A549 (cell line): ENCODE results near the gene CFAP43. TPM values are rescaled to one million over a fixed set of nuclear protein-coding genes. Genes with fewer than 3 reads are reported as not detected.

ENCODE experiments used
- ATAC-seq, 2 experiments: fragments of 200-7000 bp in 1 of 2; fragments of >200 bp in 1 of 2; cut with Nextera tagmentation in 1 of 2; cut with Tn5 transposase in 1 of 2; 3 replicates each; pipeline versions ENCODE4 v1.8.0 to v1.9.1; 2018 to 2020; ENCODE audit warnings: mild to moderate bottlenecking in 1 of 2, moderate library complexity in 1 of 2
- CTCF ChIA-PET: fragments of 300-600 bp; sonication (Branson Sonifier 250); formaldehyde crosslinking; extraction: SDS; loops from one replicate; lab custom pipeline; 2021; ENCODE audit warnings: antibody characterized with exemption, inconsistent platforms; lab: Yijun Ruan, JAX
- POLR2A ChIA-PET: fragments of 350-600 bp; formaldehyde crosslinking; extraction: SDS; loops from one replicate; lab custom pipeline; 2021; ENCODE audit warnings: antibody characterized with exemption, inconsistent platforms; lab: Yijun Ruan, JAX
- DNase-seq, 2 experiments: peaks; one replicate each; pipeline versions ENCODE4 v3.0.0 to v3.0.0-alpha.2; 2011 to 2016; ENCODE audit warnings: low read depth in 1 of 2, low spot score in 1 of 2
- FAIRE-seq: peaks from 2 replicates; lab custom pipeline; 2011; peaks lifted over from hg19 to GRCh38; lab: Jason Lieb, UNC
- H3K27ac ChIP-seq, 2 experiments: fragments of >200 bp; sonication (Bioruptor Twin); formaldehyde crosslinking; 3 replicates each; pipeline ENCODE4 v1.5.1; 2016 to 2017
- H3K4me1 ChIP-seq: fragments of >200 bp; sonication (Bioruptor Twin); formaldehyde crosslinking; 3 replicates; pipeline ENCODE4 v1.6.1; 2016
- H3K4me2 ChIP-seq: fragments of >200 bp; sonication (Bioruptor Twin); formaldehyde crosslinking; 3 replicates; pipeline ENCODE4 v1.6.1; 2016
- H3K4me3 ChIP-seq: fragments of >200 bp; sonication (Bioruptor Twin); formaldehyde crosslinking; 3 replicates; pipeline ENCODE4 v1.5.1; 2016
- H3K9me3 ChIP-seq: fragments of >200 bp; sonication (Bioruptor Twin); formaldehyde crosslinking; 3 replicates; pipeline ENCODE4 v1.6.1; 2016
- CBX8 ChIP-seq: fragments of 200-600 bp; sonication (generic); IDR thresholded peaks from 2 replicates; pipeline ENCODE4 v1.6.1; 2016
- CTCF ChIP-seq: fragments of >200 bp; sonication (Bioruptor Twin); formaldehyde crosslinking; IDR thresholded peaks from 3 replicates; pipeline ENCODE4 v1.5.1; 2016
- E2F6 ChIP-seq: IDR thresholded peaks from 2 replicates; pipeline ENCODE4 v1.6.1; 2012; ENCODE audit warnings: low read depth, borderline replicate concordance
- EHMT2 ChIP-seq: fragments of 200-600 bp; sonication (generic); IDR thresholded peaks from 2 replicates; pipeline ENCODE4 v1.6.1; 2016; ENCODE audit warnings: antibody characterized with exemption, low read depth, mild to moderate bottlenecking, moderate library complexity
- FOSL2 ChIP-seq, 2 experiments: fragments of 450-650 bp in 1 of 2; fragments of >200 bp in 1 of 2; sonication (Bioruptor Twin) in 1 of 2; formaldehyde crosslinking; IDR thresholded peaks; 2 replicates each; pipeline versions ENCODE4 v1.5.0 to v1.6.1; 2016 to 2020; ENCODE audit warnings: mild to moderate bottlenecking in 1 of 2, moderate library complexity in 1 of 2
- HOXB13 ChIP-seq: fragments of 250-450 bp; sonication (Bioruptor Pico); IDR thresholded peaks from 2 replicates; pipeline ENCODE4 v1.5.0; 2020; ENCODE audit warnings: low read depth, mild to moderate bottlenecking, moderate library complexity
- MAX ChIP-seq: IDR thresholded peaks from 2 replicates; pipeline ENCODE4 v1.6.1; 2012
- MYC ChIP-seq: IDR thresholded peaks from 2 replicates; pipeline ENCODE4 v1.6.1; 2012; ENCODE audit warnings: mild to moderate bottlenecking, inconsistent platforms, low read length, improper control_type of control experiment, borderline replicate concordance
- RAD21 ChIP-seq, 2 experiments: fragments of >200 bp in 1 of 2; sonication (Bioruptor Twin) in 1 of 2; formaldehyde crosslinking in 1 of 2; IDR thresholded peaks in 1 of 2; conservative IDR thresholded peaks in 1 of 2; 2 replicates in 1 of 2; 3 replicates in 1 of 2; pipeline ENCODE4 v1.6.1; 2012 to 2018; ENCODE audit warnings: inconsistent platforms in 1 of 2
- SMC3 ChIP-seq: fragments of >200 bp; sonication (Bioruptor Twin); formaldehyde crosslinking; IDR thresholded peaks from 3 replicates; pipeline ENCODE4 v1.6.1; 2018; ENCODE audit warnings: inconsistent platforms
- WGBS: methylation state at CpG from one replicate; pipeline ENCODE4 v1.1.6; 2017; ENCODE audit errors: missing lambda C conversion rate; 5-methylcytosine and 5-hydroxymethylcytosine counted together
- polyA plus RNA-seq, 4 experiments: library from polyadenylated mRNA; depleted of rRNA in 3 of 4; stranded (reverse); fragments of >200 nt; fragmentation: RNase III in 1 of 4; extraction: RNeasy Plus Mini Kit Qiagen cat#74134 plus additional on column Dnase treatment in 1 of 4; gene quantifications; 2 replicates in 3 of 4; 3 replicates in 1 of 4; pipeline ENCODE4 v1.2.3, GENCODE V29; 2011 to 2017
- small RNA-seq, 6 experiments: library from RNA; depleted of rRNA; stranded (forward); fragments of <200 nt; gene quantifications; one replicate each; pipeline ENCODE3, GENCODE V24; 2012

CFAP43 gene
- polyA plus RNA-seq, 2 of the 4 experiments (the other 2 are of a cell fraction), result 0.31 to 0.75 TPM

GRCh38 chr10:104081998-104082397 lies 150.2 kb downstream of the CFAP43 start:
- WGBS, result 80% methylated on average over 5 of the region's 5 CpGs
- no peak for TF ChIP-seq MAX
- no peak for TF ChIP-seq FOSL2 (IDR thresholded peaks at IDR 0.05)
- no peak for TF ChIP-seq FOSL2 (CRISPR knock-in tag; IDR thresholded peaks at IDR 0.05)
- TF ChIP-seq HOXB13 (CRISPR knock-in tag), result no peak
- no peak for TF ChIP-seq CBX8
- 0 out of 2 replicates have a peak, but pooled peaks have one; percentile 7 for TF ChIP-seq E2F6
- TF ChIP-seq, all 56 proteins: peak for 1
- POLR2A ChIA-PET, result no interaction called here
- H3K4me1 ChIP-seq, result peaks cover 8% of the 10 kb centered on the region; the same call in 2 of the 3 replicates
- CTCF ChIA-PET, result interaction anchor here (0.7 to 3.5 kb wide), 6 partner anchors 9 to 39 kb away, joined by 3 to 17 read pairs (median 8); partner anchors contain the start of gene SFR1
- ATAC-seq, result no peak
- FAIRE-seq, result no peak
- H3K27ac ChIP-seq, result no peak overlapping the region
- H3K4me3 ChIP-seq, result no peak overlapping the region
- DNase-seq, result no peak
- no peaks in the 10 kb centered on the region for H3K9me3 ChIP-seq
- H3K4me2 ChIP-seq, result no peak overlapping the region

GRCh38 chr10:104080762-104081161 lies 151.4 kb downstream of the CFAP43 start:
- peak in 1 of 2 experiments; percentile 56; a peak in 2 of 6 replicates for ATAC-seq

More at GRCh38 chr10:104080762-104081161, 151.4 kb downstream of the CFAP43 start:
- FAIRE-seq (peak; percentile 32), DNase-seq (peak; percentile 20 to 59)
- H3K4me2 ChIP-seq, result no peak overlapping the region
- H3K4me1 ChIP-seq, result peaks cover 8% of the 10 kb centered on the region; the same call in 2 of the 3 replicates
- no peak overlapping the region for H3K4me3 ChIP-seq
- H3K9me3 ChIP-seq, result no peaks in the 10 kb centered on the region
- WGBS, result 31% methylated on average over 1 of the region's 1 CpG
- TF ChIP-seq EHMT2, result no peak
- no peak for TF ChIP-seq MYC
- TF ChIP-seq RAD21 (conservative IDR thresholded peaks at IDR 0.05 in 1 of 2, IDR thresholded peaks at IDR 0.05 in 1 of 2), result peak; percentile 18 to 41; a peak in 2 of 5 replicates
- peak; percentile 37; the same call in 1 of the 3 replicates for TF ChIP-seq SMC3
- peak; percentile 24; the same call in 2 of the 3 replicates for TF ChIP-seq CTCF
- H3K27ac ChIP-seq, result no peak overlapping the region
- CTCF ChIA-PET, result interaction anchor here (0.6 to 3.2 kb wide), 9 partner anchors 11 to 196 kb away, joined by 3 to 11 read pairs (median 4); no protein-coding TSS in a partner anchor
- POLR2A ChIA-PET, result no interaction called here

Small RNA genes within 50 kb of the gene (small RNA-seq; reads per million reads assigned to genes)
- 0 reads per million in 6 experiments for gene MIR4482
- gene MIR609, result 0 to 2.0 (median 0) reads per million in 6 experiments

Other genes with a start within 250 kb of the CFAP43 start
- 0.91 and 1.3 TPM in 2 replicates for gene COL17A1, start 146.5 kb downstream of the CFAP43 start, polyA plus RNA-seq (2011; rRNA removed)
- gene COL17A1, start 146.5 kb downstream of the CFAP43 start, polyA plus RNA-seq (2017; fragmentation: RNase III; extraction: RNeasy Plus Mini Kit Qiagen cat#74134 plus additional on column Dnase treatment), result 1.5 to 1.7 TPM (median 1.6 TPM) in 3 replicates
- 11.2 and 17.6 TPM in 2 replicates for gene SFR1, start 110.2 kb downstream of the CFAP43 start, polyA plus RNA-seq (2011; rRNA removed)
- 15.8 to 16.8 TPM (median 16.2 TPM) in 3 replicates for gene SFR1, start 110.2 kb downstream of the CFAP43 start, polyA plus RNA-seq (2017; fragmentation: RNase III; extraction: RNeasy Plus Mini Kit Qiagen cat#74134 plus additional on column Dnase treatment)
- 172 and 204 TPM in 2 replicates for gene GSTO1, start 22.5 kb upstream of the CFAP43 start, polyA plus RNA-seq (2011; rRNA removed)
- 152 to 163 TPM (median 156 TPM) in 3 replicates for gene GSTO1, start 22.5 kb upstream of the CFAP43 start, polyA plus RNA-seq (2017; fragmentation: RNase III; extraction: RNeasy Plus Mini Kit Qiagen cat#74134 plus additional on column Dnase treatment)
- gene GSTO2, start 36.8 kb upstream of the CFAP43 start, polyA plus RNA-seq (2011; rRNA removed), result 5.7 and 6.3 TPM in 2 replicates
- gene GSTO2, start 36.8 kb upstream of the CFAP43 start, polyA plus RNA-seq (2017; fragmentation: RNase III; extraction: RNeasy Plus Mini Kit Qiagen cat#74134 plus additional on column Dnase treatment), result 1.3 to 1.9 TPM (median 1.8 TPM) in 3 replicates
- 14.8 and 17.4 TPM in 2 replicates for gene ITPRIP, start 106.1 kb upstream of the CFAP43 start, polyA plus RNA-seq (2011; rRNA removed)
- 18.3 to 21.0 TPM (median 19.8 TPM) in 3 replicates for gene ITPRIP, start 106.1 kb upstream of the CFAP43 start, polyA plus RNA-seq (2017; fragmentation: RNase III; extraction: RNeasy Plus Mini Kit Qiagen cat#74134 plus additional on column Dnase treatment)
- 0.16 and 0.22 TPM in 2 replicates for gene CFAP58, start 121.5 kb upstream of the CFAP43 start, polyA plus RNA-seq (2011; rRNA removed)
- 0.17 to 0.32 TPM (median 0.25 TPM) in 3 replicates for gene CFAP58, start 121.5 kb upstream of the CFAP43 start, polyA plus RNA-seq (2017; fragmentation: RNase III; extraction: RNeasy Plus Mini Kit Qiagen cat#74134 plus additional on column Dnase treatment)